Measurements from ENCODE around the gene CAPN5. TPM values are rescaled to one million over a fixed set of nuclear protein-coding genes. Genes with fewer than 3 reads are reported as not detected.
A peak's percentile ranks its signal among the peaks of the same experiment; 100 is the strongest.
"Not testable (repeated sequence)": the region's sequence is repeated elsewhere in the genome, so short reads cannot be mapped to it uniquely, and the experiment has no call there.

The CAPN5 gene
- total and polyA plus RNA-seq, 4 donors = 6.5 to 25.8 (median 18.2) TPM

- Histone ChIP-seq H3K27ac (ENCODE audit: low read depth in 1 of 2, low read length in 2 of 2) (peak overlapping the region; percentile 76 to 87), H3K4me3 (ENCODE audit: low read depth in 1 of 3, low read length in 3 of 3) (no peak overlapping the region), H3K9ac (ENCODE audit: low read depth in 1 of 2, low read length in 2 of 2) (no peak overlapping the region), H3K27me3 (ENCODE audit: control insufficient read depth in 4 of 4, insufficient read depth in 4 of 4, low read length in 3 of 4) (no peaks in the 10 kb centered on the region), H3K9me3 (ENCODE audit: control insufficient read depth in 4 of 4, low read length in 3 of 4) (no peaks in the 10 kb centered on the region), H3K4me1 (ENCODE audit: control insufficient read depth in 4 of 4, insufficient read depth in 4 of 4, low read length in 3 of 4) (peaks cover 12 to 47% (median 40%) of the 10 kb centered on the region in 4 donors), H3K36me3 (ENCODE audit: control insufficient read depth in 4 of 4, insufficient read depth in 3 of 4, low read depth in 1 of 4, low read length in 3 of 4) (peaks cover 0 to 6% (median 2%) of the 10 kb centered on the region in 4 donors)
- no peak for TF ChIP-seq FOXA2 (IDR thresholded peaks at IDR 0.05)
- peak in 1 of 2 donors; percentile 35 for TF ChIP-seq HNF4A (conservative IDR thresholded peaks at IDR 0.05)
- 86% methylated on average over 8 of the region's 8 CpGs for WGBS
- no peak for DNase-seq (ENCODE audit: low spot score)
Measured at GRCh38 chr11:77096591-77097019, 29.8 kb downstream of the CAPN5 start.

DNA sequence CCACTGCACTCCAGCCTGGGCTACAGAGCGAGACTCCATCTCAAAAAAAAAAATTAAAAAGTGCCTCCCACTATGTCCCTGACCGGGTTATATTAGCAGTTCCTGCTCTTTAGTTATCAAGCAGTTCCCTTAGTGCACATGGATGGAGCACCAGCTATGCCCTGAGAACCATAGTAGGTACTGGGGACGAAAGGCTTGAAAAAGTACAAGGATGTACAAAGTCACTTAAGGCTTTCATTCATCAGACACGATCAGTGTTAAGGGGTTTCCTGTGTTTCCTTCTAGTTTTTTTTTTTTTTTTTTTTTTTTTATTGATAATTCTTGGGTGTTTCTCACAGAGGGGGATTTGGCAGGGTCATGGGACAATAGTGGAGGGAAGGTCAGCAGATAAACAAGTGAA, 30.4 kb downstream of the CAPN5 start:
- H3K9me3 ChIP-seq (ENCODE audit: control insufficient read depth in 4 of 4, low read length in 3 of 4); H3K36me3 ChIP-seq (ENCODE audit: control insufficient read depth in 4 of 4, insufficient read depth in 3 of 4, low read depth in 1 of 4, low read length in 3 of 4); H3K27ac ChIP-seq (ENCODE audit: low read depth in 1 of 2, low read length in 2 of 2); H3K27me3 ChIP-seq (ENCODE audit: control insufficient read depth in 4 of 4, insufficient read depth in 4 of 4, low read length in 3 of 4); H3K9ac ChIP-seq (ENCODE audit: low read depth in 1 of 2, low read length in 2 of 2); DNase-seq (ENCODE audit: low spot score); H3K4me3 ChIP-seq (ENCODE audit: low read depth in 1 of 3, low read length in 3 of 3): not testable (repeated sequence)
- peaks cover 12 to 41% (median 36%) of the 10 kb centered on the region in 4 donors for H3K4me1 ChIP-seq (ENCODE audit: control insufficient read depth in 4 of 4, insufficient read depth in 4 of 4, low read length in 3 of 4)
- 87% methylated on average over 4 of the region's 4 CpGs for WGBS

GRCh38 chr11:77100166-77101042, 33.6 kb downstream of the CAPN5 start:
- H3K9ac ChIP-seq (ENCODE audit: low read depth in 1 of 2, low read length in 2 of 2) = no peak overlapping the region
- H3K36me3 ChIP-seq (ENCODE audit: control insufficient read depth in 4 of 4, insufficient read depth in 3 of 4, low read depth in 1 of 4, low read length in 3 of 4) = peaks cover 0 to 6% (median 4%) of the 10 kb centered on the region in 4 donors
- no peaks in the 10 kb centered on the region for H3K27me3 ChIP-seq (ENCODE audit: control insufficient read depth in 4 of 4, insufficient read depth in 4 of 4, low read length in 3 of 4)
- no peaks in the 10 kb centered on the region for H3K9me3 ChIP-seq (ENCODE audit: control insufficient read depth in 4 of 4, low read length in 3 of 4)
- H3K4me1 ChIP-seq (ENCODE audit: control insufficient read depth in 4 of 4, insufficient read depth in 4 of 4, low read length in 3 of 4) = peaks cover 6 to 26% (median 18%) of the 10 kb centered on the region in 4 donors
- H3K27ac ChIP-seq (ENCODE audit: low read depth in 1 of 2, low read length in 2 of 2) = no peak overlapping the region
- no peak overlapping the region for H3K4me3 ChIP-seq (ENCODE audit: low read depth in 1 of 3, low read length in 3 of 3)
- no peak for DNase-seq (ENCODE audit: low spot score)
- 96% methylated on average over 14 of the region's 14 CpGs for WGBS
- no peak for TF ChIP-seq HNF4A (conservative IDR thresholded peaks at IDR 0.05)
- no peak for TF ChIP-seq FOXA1 (IDR thresholded peaks at IDR 0.05)
- TF ChIP-seq, protein P1, sequence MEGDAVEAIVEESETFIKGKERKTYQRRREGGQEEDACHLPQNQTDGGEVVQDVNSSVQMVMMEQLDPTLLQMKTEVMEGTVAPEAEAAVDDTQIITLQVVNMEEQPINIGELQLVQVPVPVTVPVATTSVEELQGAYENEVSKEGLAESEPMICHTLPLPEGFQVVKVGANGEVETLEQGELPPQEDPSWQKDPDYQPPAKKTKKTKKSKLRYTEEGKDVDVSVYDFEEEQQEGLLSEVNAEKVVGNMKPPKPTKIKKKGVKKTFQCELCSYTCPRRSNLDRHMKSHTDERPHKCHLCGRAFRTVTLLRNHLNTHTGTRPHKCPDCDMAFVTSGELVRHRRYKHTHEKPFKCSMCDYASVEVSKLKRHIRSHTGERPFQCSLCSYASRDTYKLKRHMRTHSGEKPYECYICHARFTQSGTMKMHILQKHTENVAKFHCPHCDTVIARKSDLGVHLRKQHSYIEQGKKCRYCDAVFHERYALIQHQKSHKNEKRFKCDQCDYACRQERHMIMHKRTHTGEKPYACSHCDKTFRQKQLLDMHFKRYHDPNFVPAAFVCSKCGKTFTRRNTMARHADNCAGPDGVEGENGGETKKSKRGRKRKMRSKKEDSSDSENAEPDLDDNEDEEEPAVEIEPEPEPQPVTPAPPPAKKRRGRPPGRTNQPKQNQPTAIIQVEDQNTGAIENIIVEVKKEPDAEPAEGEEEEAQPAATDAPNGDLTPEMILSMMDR (IDR thresholded peaks at IDR 0.05; ENCODE audit: low read depth, low read length, missing input control) = no peak
- TF ChIP-seq, protein P2, sequence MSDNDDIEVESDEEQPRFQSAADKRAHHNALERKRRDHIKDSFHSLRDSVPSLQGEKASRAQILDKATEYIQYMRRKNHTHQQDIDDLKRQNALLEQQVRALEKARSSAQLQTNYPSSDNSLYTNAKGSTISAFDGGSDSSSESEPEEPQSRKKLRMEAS (IDR thresholded peaks at IDR 0.05) = no peak
- TF ChIP-seq GABPA (IDR thresholded peaks at IDR 0.05 in 1 of 2, conservative IDR thresholded peaks at IDR 0.05 in 1 of 2) = no peak
- no peak for TF ChIP-seq RAD21 (IDR thresholded peaks at IDR 0.05)
- TF ChIP-seq ZBTB33 (IDR thresholded peaks at IDR 0.05) = no peak
- no peak for TF ChIP-seq RXRA (IDR thresholded peaks at IDR 0.05)
- no peak for TF ChIP-seq HNF4G (IDR thresholded peaks at IDR 0.05)
- TF ChIP-seq SP1 (IDR thresholded peaks at IDR 0.05) = no peak
- TF ChIP-seq, protein P3, sequence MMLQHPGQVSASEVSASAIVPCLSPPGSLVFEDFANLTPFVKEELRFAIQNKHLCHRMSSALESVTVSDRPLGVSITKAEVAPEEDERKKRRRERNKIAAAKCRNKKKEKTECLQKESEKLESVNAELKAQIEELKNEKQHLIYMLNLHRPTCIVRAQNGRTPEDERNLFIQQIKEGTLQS (IDR thresholded peaks at IDR 0.05) = no peak
- no peak for TF ChIP-seq TAF1 (conservative IDR thresholded peaks at IDR 0.05)

All from liver (tissue), 9 donors.